LNCaP clone FGC (cell line): ENCODE measurements around the gene DLGAP1.
A peak's percentile ranks its signal among the peaks of the same experiment; 100 is the strongest.

ENCODE experiments used
- DNase-seq: peaks from one replicate; pipeline ENCODE4 v3.0.0-alpha.2; 2011; ENCODE audit warnings: low read depth
- H3K4me3 ChIP-seq: 2 replicates; pipeline ENCODE4 v1.5.1; 2011; ENCODE audit warnings: mild to moderate bottlenecking, low read depth, low read length, control low read depth
- CTCF ChIP-seq: IDR thresholded peaks from 2 replicates; pipeline ENCODE4 v1.5.1; 2012; ENCODE audit warnings: mild to moderate bottlenecking; ENCODE audit not compliant: control insufficient read depth, insufficient read depth; ENCODE audit errors: extremely low read depth

DLGAP1 gene

DNA sequence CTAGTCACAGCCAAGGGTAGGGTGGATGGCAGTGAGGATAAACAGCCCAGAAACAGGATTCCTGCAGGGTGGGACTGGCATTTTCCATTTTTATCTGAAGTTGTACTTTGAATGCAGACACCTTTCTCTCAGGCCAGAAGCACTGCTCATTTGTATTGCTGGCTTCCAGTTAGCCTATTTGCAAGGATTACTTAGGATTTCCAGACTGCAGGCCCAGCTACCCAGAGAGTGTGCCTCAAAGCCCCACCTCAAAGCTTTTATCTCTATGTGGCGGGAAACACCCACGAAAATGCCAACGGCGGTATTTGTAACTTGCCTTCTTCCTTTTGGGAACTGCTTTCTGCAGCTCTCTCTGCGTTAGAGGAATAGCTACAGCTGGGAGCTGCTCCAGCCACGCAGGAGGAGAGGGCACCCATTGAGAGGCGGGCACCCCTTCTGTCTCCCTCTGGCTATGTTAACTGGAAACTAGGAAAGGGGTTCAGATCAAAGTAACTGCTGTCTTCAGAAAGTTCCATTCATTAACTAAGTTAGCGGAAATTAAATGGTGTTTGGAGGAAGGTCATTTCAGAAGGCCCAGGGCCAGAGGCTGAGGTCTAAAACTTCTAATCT, 860.2 kb downstream of the DLGAP1 start:
- H3K4me3 ChIP-seq, result peak overlapping the region; percentile 44
- DNase-seq, result no peak
- no peak for TF ChIP-seq CTCF

DNA sequence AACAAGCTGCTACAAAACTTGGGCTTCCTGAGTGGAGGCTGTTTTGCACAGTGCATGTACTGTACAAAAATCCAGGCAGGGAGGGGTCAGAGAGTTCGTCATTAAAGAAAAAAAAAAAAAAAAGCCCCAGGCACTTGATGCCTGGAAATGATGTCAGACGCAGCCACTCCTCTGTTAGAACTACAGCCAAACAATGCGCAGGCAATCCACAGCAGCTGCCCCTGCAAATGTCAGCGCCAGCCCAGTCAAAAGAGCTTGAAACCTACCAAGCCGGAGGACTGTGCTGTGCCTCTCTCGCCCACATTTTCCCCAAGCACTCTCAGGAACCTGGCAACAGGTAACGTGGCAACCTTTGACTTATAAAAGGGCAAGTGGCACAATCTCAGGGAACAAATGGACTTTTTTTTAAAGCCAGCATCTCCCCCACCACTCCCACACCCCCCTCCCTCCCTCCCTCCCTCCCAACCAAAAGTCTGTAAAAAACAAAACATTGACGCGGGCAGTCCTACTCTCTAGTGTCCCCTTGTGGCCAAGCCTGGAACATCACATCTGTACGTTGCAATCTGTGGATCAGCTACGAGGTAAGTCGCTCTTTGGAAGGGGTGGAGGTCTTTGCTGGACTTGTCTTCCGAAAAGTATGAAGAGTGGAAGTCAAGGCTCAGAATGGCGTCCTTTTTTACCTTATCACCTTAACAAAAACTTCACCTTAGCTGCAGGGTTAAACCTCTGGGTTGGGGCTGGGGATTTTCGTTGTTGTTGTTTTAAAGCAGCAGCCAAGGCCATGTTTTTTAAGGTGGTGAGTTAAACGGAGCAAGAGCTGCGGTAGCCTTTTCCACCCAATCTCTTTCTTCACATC, 861.0 kb downstream of the DLGAP1 start:
- TF ChIP-seq CTCF, result peak; percentile 94
- peak overlapping the region; percentile 44 for H3K4me3 ChIP-seq
- DNase-seq, result peak; percentile 91

DNA sequence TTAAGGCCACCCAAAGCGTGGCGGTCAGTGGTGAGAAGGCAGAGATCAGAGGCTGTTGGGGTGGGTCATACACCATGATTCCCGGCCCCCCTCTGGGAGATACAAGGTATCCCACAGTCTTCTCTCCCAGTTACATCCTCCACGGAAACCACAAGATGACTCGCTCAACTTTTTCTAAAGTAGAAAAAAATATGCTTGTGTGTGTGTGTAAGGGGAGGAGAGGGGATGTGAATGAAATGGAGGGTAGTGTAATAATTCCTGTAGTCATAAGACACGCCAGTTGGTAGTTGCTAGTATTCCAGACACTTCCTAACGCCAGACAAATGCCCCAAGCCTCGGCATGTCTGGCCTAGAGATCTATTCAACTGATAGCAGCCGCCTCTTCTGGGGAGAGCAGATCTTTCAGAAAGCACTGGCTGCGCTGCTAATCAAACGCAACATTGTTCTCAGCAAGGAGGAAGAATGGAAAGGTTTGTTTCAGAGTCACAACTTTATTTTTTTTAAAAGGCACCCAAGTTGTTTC, 861.7 kb downstream of the DLGAP1 start:
- no peak for TF ChIP-seq CTCF
- peak overlapping the region; percentile 44 for H3K4me3 ChIP-seq
- no peak for DNase-seq

DNA sequence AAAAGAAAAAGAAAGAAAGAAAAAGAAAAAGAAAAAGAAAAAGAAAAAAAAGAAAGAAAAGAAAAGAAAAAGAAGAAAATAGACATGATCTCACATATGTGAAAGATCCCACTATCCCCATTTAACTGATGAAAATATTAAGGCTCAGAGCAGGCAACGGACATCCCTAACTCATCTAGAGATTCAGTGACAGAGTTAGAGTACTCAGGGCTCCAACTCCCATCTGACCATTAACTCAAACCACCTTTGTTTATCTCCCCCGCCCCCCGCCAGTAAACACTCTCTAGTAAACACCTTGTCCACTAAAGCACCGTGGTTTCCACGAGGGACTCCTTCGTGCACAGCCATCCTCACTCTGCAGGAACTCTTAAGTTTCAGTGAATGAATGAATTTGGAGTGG, 862.2 kb downstream of the DLGAP1 start:
- H3K4me3 ChIP-seq, result no peak overlapping the region
- TF ChIP-seq CTCF, result no peak
- DNase-seq, result no peak

- DNase-seq, result no peak
- TF ChIP-seq CTCF, result no peak
- H3K4me3 ChIP-seq, result no peak overlapping the region
These were observed 864.9 kb downstream of the DLGAP1 start for GRCh38 chr18:3590096-3590630.

GRCh38 chr18:3585656-3586509, 869.2 kb downstream of the DLGAP1 start:
- peak; percentile 85 for TF ChIP-seq CTCF
- peak; percentile 71 for DNase-seq
- H3K4me3 ChIP-seq, result no peak overlapping the region
